Measurements from ENCODE around the gene ZNF501.

ZNF501 gene

DNA sequence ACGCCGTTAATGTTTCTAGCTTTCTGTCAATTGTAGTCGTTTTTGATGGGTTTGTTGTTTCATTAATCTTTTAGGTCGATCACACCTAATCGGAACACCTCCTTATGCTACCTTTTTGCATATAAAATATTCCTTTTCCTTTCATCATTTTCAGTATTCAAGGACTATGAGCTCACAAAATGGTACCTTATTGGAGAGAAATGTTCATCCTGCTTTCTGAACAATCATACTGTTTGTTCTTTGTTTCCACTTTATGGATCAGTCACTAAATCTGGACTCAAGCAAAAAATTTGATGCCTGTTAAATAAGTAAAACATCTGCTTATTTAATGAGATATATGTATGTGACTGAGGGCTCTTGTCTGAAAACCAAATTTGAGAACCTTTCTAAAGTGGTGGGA lies 33.3 kb downstream of the ZNF501 start:
- TF ChIP-seq, protein P1, sequence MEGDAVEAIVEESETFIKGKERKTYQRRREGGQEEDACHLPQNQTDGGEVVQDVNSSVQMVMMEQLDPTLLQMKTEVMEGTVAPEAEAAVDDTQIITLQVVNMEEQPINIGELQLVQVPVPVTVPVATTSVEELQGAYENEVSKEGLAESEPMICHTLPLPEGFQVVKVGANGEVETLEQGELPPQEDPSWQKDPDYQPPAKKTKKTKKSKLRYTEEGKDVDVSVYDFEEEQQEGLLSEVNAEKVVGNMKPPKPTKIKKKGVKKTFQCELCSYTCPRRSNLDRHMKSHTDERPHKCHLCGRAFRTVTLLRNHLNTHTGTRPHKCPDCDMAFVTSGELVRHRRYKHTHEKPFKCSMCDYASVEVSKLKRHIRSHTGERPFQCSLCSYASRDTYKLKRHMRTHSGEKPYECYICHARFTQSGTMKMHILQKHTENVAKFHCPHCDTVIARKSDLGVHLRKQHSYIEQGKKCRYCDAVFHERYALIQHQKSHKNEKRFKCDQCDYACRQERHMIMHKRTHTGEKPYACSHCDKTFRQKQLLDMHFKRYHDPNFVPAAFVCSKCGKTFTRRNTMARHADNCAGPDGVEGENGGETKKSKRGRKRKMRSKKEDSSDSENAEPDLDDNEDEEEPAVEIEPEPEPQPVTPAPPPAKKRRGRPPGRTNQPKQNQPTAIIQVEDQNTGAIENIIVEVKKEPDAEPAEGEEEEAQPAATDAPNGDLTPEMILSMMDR (IDR thresholded peaks at IDR 0.05; ENCODE audit: borderline replicate concordance, control extremely low read depth, extremely low read depth, insufficient read depth, missing control alignments), result no peak
- in situ Hi-C loops (cut with MboI; ENCODE audit: low sequenced_read_pairs, unreplicated experiment), result no loop called here
- DNase-seq (ENCODE audit: low spot score), result no peak

DNA sequence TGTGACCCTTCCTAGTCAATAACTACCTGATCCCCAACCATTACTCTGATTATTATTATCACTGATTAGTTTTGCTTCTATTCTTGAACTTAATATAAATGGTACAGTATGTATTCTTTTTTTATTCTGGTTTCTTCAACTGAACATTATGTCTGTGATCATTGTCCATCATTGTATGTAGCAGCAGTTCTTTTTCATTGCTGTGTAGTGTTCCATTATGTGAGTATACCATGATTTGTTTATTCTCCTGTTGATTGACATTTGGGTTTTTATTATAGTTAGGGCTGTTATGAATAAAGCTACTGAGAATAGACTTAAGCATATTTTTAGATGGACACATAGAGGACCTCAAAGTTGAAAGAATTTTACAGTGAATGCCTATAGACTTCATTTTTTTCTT lies 34.8 kb downstream of the ZNF501 start:
- in situ Hi-C loops (cut with MboI; ENCODE audit: low sequenced_read_pairs, unreplicated experiment), result no loop called here
- TF ChIP-seq, protein P1 (IDR thresholded peaks at IDR 0.05; ENCODE audit: borderline replicate concordance, control extremely low read depth, extremely low read depth, insufficient read depth, missing control alignments), result no peak
- no peak for DNase-seq (ENCODE audit: low spot score)

DNA sequence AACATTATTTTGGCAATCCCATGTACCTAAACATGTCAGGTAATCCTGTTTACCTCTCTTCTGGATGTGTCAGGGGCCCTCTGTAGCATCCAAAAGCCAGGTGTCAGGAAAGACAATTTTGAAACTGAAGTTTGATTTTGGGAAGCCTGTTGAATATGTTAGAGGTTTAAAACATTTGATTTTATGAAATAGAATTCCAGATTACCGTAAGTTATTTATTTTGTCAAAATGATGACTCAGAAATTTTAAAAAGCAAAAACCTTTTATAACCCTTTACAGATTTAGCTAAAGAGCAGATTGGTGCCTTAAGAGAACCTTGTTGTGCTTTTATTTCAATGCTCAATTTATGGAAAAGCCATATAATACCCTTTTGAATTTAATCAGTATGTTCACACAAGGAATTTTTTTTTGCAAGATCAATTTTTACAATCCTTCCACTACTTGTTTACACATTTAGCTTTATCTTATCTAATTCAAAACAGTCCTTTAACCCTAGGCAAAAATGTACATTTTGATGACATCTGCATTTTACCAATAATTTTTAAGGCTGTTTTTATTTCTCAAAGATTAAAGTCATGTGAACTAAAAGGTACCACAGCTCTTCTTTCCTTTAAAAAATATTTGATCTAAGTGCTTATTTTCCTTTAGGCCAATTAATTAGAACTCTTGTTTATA lies 42.1 kb downstream of the ZNF501 start:
- DNase-seq (ENCODE audit: low spot score), result no peak
- TF ChIP-seq, protein P1 (IDR thresholded peaks at IDR 0.05; ENCODE audit: borderline replicate concordance, control extremely low read depth, extremely low read depth, insufficient read depth, missing control alignments), result no peak
- in situ Hi-C loops (cut with MboI; ENCODE audit: low sequenced_read_pairs, unreplicated experiment), result no loop called here

DNA sequence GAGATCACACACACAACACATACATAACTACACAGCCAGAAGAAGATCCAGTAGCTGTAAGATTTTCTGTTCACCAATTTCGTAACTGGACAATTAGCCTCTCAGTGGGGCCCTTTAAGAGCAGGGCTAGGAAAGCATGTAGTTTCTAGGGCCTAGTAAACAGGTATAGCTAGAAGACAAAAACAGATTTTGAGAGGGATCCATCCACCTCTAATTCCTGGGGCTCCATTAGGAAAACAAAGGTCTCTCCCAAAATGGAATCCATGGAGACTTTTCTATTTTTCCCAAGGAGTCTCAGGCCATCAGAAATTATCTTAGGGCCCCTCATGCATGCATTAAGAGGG lies 42.6 kb downstream of the ZNF501 start:
- no peak for DNase-seq (ENCODE audit: low spot score)
- in situ Hi-C loops (cut with MboI; ENCODE audit: low sequenced_read_pairs, unreplicated experiment), result no loop called here
- TF ChIP-seq, protein P1 (IDR thresholded peaks at IDR 0.05; ENCODE audit: borderline replicate concordance, control extremely low read depth, extremely low read depth, insufficient read depth, missing control alignments), result no peak

DNA sequence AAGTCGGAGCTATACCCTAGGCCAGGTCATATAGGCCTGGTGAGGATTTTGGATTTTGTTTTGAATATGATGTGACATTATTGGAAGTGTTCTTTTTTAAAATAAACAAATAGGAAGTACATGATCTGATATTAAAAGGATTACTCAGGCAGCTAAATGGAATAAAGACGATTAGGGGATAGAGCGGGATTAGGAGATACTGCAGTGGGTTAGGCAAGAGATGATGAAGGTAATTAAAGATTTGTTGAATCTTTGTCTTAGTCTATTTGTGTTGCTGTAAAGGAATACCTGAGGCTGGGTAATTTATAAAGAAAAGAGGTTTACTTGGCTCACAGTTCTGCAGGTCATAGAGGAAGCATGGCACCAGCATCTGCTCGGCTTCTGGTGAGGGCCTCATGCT lies 53.5 kb downstream of the ZNF501 start:
- DNase-seq (ENCODE audit: low spot score), result no peak
- TF ChIP-seq, protein P1 (IDR thresholded peaks at IDR 0.05; ENCODE audit: borderline replicate concordance, control extremely low read depth, extremely low read depth, insufficient read depth, missing control alignments), result no peak
- in situ Hi-C loops (cut with MboI; ENCODE audit: low sequenced_read_pairs, unreplicated experiment), result no loop called here
